Measurements from ENCODE around the gene SLC1A4.

Gene SLC1A4

DNA sequence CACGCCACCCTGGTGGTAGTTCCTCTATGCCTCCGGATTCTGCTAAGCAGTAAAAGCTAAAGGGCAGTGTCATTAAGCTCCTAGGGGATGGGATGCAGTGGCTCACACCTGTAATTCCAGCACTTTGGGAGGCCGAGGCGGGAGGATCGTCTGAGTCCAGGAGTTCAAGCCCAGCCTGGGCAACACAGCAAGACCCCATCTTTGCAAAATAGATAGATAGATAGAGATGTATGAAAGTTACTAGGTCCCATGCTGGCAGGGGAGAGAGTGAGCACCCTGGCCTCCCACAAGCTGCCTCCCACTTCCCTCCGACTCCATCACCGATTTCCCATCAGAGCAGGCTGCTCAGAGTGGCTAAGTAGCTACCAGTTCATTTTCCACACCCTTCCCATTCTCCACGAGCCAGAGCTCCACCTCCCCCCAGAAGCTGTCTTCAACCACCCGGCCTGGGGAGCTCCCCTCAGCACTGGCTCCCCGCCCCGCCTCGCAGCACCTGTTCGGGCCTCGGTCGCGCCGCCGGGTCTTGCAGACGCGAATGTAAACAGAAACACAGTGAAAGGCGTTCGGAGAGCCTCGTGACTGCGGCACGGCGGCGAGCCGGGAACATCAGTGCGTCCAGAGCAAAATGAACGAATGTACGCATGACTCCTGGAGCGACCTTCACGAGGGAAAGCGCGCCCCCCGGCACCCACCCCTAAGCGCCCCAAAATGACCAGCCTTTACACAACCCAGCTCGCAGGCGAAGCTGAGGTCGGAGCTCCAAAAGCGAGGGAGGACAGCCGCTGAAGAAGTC lies 66.4 kb downstream of the SLC1A4 start:
- H3K27me3 ChIP-seq = no peaks in the 10 kb centered on the region
- 0 out of 2 replicates have a peak, but pooled peaks cover 3% of the 10 kb centered on the region for H3K36me3 ChIP-seq
- TF ChIP-seq, protein P1, sequence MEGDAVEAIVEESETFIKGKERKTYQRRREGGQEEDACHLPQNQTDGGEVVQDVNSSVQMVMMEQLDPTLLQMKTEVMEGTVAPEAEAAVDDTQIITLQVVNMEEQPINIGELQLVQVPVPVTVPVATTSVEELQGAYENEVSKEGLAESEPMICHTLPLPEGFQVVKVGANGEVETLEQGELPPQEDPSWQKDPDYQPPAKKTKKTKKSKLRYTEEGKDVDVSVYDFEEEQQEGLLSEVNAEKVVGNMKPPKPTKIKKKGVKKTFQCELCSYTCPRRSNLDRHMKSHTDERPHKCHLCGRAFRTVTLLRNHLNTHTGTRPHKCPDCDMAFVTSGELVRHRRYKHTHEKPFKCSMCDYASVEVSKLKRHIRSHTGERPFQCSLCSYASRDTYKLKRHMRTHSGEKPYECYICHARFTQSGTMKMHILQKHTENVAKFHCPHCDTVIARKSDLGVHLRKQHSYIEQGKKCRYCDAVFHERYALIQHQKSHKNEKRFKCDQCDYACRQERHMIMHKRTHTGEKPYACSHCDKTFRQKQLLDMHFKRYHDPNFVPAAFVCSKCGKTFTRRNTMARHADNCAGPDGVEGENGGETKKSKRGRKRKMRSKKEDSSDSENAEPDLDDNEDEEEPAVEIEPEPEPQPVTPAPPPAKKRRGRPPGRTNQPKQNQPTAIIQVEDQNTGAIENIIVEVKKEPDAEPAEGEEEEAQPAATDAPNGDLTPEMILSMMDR (IDR thresholded peaks at IDR 0.05; ENCODE audit: low read depth, low read length) = no peak
- no peak for DNase-seq
- H3K4me3 ChIP-seq (ENCODE audit: low read depth, low read length) = peak overlapping the region; percentile 71
- H3K4me1 ChIP-seq = no peaks in the 10 kb centered on the region
- no peaks in the 10 kb centered on the region for H3K9me3 ChIP-seq

DNA sequence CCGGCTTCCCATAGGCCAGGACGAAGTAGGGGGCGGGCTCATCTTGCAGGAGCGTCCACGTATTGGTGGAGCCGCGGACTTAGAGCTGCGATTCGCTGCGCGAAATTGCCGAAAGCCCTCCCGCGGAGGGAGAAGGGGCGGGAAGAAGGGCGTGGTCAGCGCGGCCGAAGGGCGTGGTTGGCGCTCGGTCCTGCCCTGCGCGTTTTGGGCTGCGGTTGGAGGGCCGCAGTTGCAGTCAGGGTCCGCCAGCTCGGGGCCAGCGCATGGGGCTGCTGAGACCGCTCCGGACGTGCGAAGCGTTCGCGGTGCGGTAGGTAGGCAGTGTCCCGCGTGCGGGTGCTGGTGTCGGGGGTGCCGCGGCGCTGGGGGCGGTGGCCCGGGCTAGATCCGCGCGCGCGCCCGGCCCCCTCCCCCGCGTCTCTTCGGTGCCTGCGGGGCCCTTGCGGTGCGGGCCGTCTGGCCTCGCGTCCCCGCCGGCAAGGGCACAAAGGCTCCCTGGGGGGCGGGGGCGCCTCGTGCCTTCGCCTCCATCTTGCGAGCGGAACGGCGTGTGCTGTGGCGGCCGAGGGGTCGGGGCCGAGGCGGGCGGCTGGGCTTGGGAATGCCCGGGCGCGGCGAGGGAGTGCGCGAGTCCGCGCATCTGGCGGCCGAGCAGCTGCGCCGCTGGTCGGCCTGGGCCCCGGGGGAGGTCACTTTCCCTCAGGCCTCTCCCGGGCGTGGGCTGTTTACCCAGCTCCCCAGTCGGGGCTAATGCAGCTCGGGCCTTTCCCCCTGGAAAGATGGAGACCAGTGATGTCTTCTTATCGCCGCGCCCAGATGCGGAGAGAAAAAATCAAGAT lies 67.2 kb downstream of the SLC1A4 start, which contains the start of gene CEP68:
CEP68 (plus strand) TSS at position 202 of the 839 bp plus-strand sequence. CDS start 13,029 bp downstream, outside the sequence.
- no peaks in the 10 kb centered on the region for H3K4me1 ChIP-seq
- TF ChIP-seq, protein P1 (IDR thresholded peaks at IDR 0.05; ENCODE audit: low read depth, low read length) = no peak
- no peaks in the 10 kb centered on the region for H3K9me3 ChIP-seq
- DNase-seq = peak; percentile 92
- H3K27me3 ChIP-seq = no peaks in the 10 kb centered on the region
- 0 out of 2 replicates have a peak, but pooled peaks cover 3% of the 10 kb centered on the region for H3K36me3 ChIP-seq
- H3K4me3 ChIP-seq (ENCODE audit: low read depth, low read length) = peak within 1 kb of the TSS; percentile 71

DNA sequence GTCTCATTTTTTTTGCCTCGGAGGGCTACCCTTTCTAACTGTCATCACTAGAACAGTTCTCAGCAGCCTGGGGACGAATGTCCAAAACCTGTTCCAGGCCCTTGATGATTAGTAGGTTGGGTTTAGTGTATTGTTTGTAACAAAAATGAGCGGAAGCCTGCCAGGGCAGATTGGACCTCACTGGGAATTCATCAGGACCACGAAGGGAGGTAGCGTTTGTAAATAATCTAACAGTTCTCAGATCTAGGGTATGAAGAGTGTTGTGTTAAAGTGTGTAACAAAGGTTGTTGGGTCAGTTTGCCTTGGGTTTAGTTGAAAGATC lies 67.8 kb downstream of the SLC1A4 start:
- Histone ChIP-seq H3K27me3 (no peaks in the 10 kb centered on the region), H3K9me3 (no peaks in the 10 kb centered on the region), H3K4me3 (ENCODE audit: low read depth, low read length) (peak overlapping the region; percentile 71), H3K36me3 (0 out of 2 replicates have a peak, but pooled peaks cover 3% of the 10 kb centered on the region), H3K4me1 (no peaks in the 10 kb centered on the region)
- no peak for DNase-seq
- TF ChIP-seq, protein P1 (IDR thresholded peaks at IDR 0.05; ENCODE audit: low read depth, low read length) = no peak

DNA sequence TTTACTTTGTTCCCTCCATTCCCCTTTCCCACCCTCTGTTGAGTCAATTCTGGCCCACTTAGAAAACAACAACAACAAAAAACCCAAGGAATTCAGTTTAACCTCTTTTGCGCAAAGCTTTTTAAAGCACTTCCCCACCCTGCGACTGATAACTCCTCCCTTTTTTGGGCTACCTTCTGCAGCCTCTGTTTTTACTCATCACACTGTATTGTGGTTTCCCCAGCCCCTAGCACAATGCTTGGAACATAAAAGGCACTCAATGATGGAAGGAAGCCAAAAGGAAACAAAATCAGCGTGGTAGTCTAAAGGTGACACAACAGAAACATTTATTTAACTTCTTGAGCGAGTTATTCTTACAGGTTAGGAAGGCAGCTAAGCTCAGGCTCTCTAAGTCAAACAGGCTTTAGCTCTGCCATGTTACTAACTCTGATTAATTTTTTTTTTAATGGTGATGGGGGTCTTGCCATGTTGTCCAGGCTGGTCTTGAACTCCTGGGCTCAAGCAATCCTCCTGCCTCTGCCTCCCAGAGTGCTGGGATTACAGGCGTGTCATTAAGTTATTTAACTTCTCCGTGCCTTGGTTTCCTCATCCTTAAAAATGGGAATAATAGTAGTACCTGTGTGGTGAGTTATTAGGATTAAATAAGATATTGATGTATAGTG lies 68.3 kb downstream of the SLC1A4 start:
- Histone ChIP-seq H3K9me3 (no peaks in the 10 kb centered on the region), H3K36me3 (0 out of 2 replicates have a peak, but pooled peaks cover 3% of the 10 kb centered on the region), H3K4me3 (ENCODE audit: low read depth, low read length) (peak overlapping the region; percentile 71), H3K4me1 (no peaks in the 10 kb centered on the region), H3K27me3 (no peaks in the 10 kb centered on the region)
- TF ChIP-seq, protein P1 (IDR thresholded peaks at IDR 0.05; ENCODE audit: low read depth, low read length) = no peak
- DNase-seq = no peak

DNA sequence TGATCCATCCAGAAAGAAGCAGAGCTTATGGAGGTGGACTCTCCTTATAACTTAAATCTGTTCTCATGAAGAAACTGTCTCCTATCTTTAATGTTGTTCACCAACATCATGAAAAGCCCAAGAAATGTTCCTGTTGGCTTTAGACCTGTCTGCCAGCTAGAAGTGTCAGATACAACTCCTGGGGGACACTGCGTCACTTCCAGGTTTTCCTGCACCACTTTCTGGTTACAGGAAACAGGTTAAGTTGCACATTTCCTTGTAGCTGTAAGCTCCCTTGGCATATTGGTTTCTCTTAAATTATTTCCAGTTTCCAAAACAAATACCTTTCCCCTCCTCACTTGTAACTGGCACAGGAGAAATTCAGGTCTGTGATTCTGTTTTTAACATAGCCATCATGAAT lies 69.9 kb downstream of the SLC1A4 start:
- Histone ChIP-seq H3K9me3 (no peaks in the 10 kb centered on the region), H3K4me3 (ENCODE audit: low read depth, low read length) (no peak overlapping the region), H3K27me3 (no peaks in the 10 kb centered on the region), H3K36me3 (0 out of 2 replicates have a peak, but pooled peaks cover 3% of the 10 kb centered on the region), H3K4me1 (no peaks in the 10 kb centered on the region)
- TF ChIP-seq, protein P1 (IDR thresholded peaks at IDR 0.05; ENCODE audit: low read depth, low read length) = no peak
- DNase-seq = no peak
